Heart right ventricle (tissue), 16 donors: ENCODE measurements around the gene KRT78. TPM values are rescaled to one million over a fixed set of nuclear protein-coding genes. Genes with fewer than 3 reads are reported as not detected.

Experiments used
- ATAC-seq, 8 donors: fragments of 200-7000 bp; cut with Tn5 transposase; one replicate each; pipeline ENCODE4 v1.9.1; 2020; ENCODE audit warnings: mild to moderate bottlenecking in 8 of 8, moderate library complexity in 8 of 8, moderate number of reproducible peaks in 1 of 8
- DNase-seq, 2 donors: peaks; one replicate each; pipeline ENCODE4 v3.0.0-alpha.2; 2020
- H3K27ac ChIP-seq, 10 donors: fragments of 200-600 bp; sonication (generic) in 2 of 10; one replicate each; pipeline versions ENCODE4 v1.5.0 to v1.8.0; 2020 to 2022; ENCODE audit warnings: mild to moderate bottlenecking in 3 of 10
- H3K27me3 ChIP-seq, 7 donors: fragments of 200-600 bp; one replicate each; pipeline ENCODE4 v1.8.0; 2021 to 2022; ENCODE audit warnings: mild to moderate bottlenecking in 2 of 7
- H3K36me3 ChIP-seq, 9 donors: fragments of 200-600 bp; sonication (generic) in 1 of 9; one replicate each; pipeline versions ENCODE4 v1.5.0 to v1.8.0; 2020 to 2022; ENCODE audit warnings: mild to moderate bottlenecking in 2 of 9
- H3K4me1 ChIP-seq, 9 donors: fragments of 200-600 bp; sonication (generic) in 1 of 9; one replicate each; pipeline versions ENCODE4 v1.5.0 to v1.8.0; 2020 to 2022; ENCODE audit warnings: mild to moderate bottlenecking in 4 of 9
- H3K4me3 ChIP-seq, 10 donors: fragments of 200-600 bp; sonication (generic) in 2 of 10; one replicate each; pipeline versions ENCODE4 v1.5.0 to v1.8.0; 2020 to 2022; ENCODE audit warnings: mild to moderate bottlenecking in 7 of 10, moderate library complexity in 2 of 10
- H3K9me3 ChIP-seq, 11 donors: fragments of 200-600 bp in 10 of 11; sonication (generic) in 2 of 11; one replicate each; pipeline versions ENCODE4 v1.5.0 to v1.8.0; 2013 to 2022; ENCODE audit warnings: mild to moderate bottlenecking in 2 of 11, control low read depth in 1 of 11, moderate library complexity in 1 of 11
- CTCF ChIP-seq, 9 donors: fragments of 200-600 bp; sonication (generic) in 2 of 9; IDR thresholded peaks; one replicate each; pipeline versions ENCODE4 v1.5.0 to v1.8.0; 2021 to 2022; ENCODE audit warnings: antibody characterized with exemption in 9 of 9, mild to moderate bottlenecking in 5 of 9, moderate library complexity in 1 of 9
- WGBS, 2 donors: extraction: QIAGEN DNeasy Blood & Tissue Kit; methylation state at CpG; one replicate each; pipeline ENCODE4 v1.1.7; 2013; ENCODE audit warnings: inconsistent platforms in 1 of 2; 5-methylcytosine and 5-hydroxymethylcytosine counted together
- intact Hi-C, 10 donors: fragments of 100-400 bp; cut with DNase I; formaldehyde crosslinking; loops; one replicate each; pipeline versions ENCODE4 v1.11.1 to v1.14.2; 2022
- polyA plus RNA-seq, 2 donors: library from polyadenylated mRNA; stranded (reverse); fragments of 200-250 nt; gene quantifications; one replicate each; pipeline ENCODE4 v1.2.3, GENCODE V29; 2013
- total RNA-seq, 10 donors: library from RNA; stranded (reverse); fragmentation: NEBNext Ultra II Directional in 3 of 10; extraction: Animal tissue kit (Norgen Biotek cat#: 25700) in 3 of 10; gene quantifications; one replicate each; pipeline versions ENCODE4 v1.2.1 to v1.2.4, GENCODE V29; 2021 to 2023
- donor health status: Arrhythmogenic right ventricular cardiomyopathy.
- donor health status: ischemic (EF 13 %, LVEDD 7.1; RV severe dilation, severe dysfunction).
- donor health status: healthy with polysubstance abuse.
- donor health status: DM: no; HTN: yes; CAD: no.
- donor health status: DM: no; HTN: no; CAD: no.
- donor health status: ischemic (EF 25% LVEDD 6.9; RV normal size, moderate dysfunction).
- donor health status: ischemic (EF 25% LVEDD 5.7; RV mildly dilated, moderate dysfunction).
- donor health status: healthy.
- donor health status: DM: yes; HTN: yes; CAD: no.
- donor health status: Ischemic cardiomyopathy.
- donor health status: ischemic (EF 35%, LVEDD 5.7; RV mildly dilated, moderate dysfunction).
- donor health status: nonischemic (EF 11% LVEDD 7.7; RV severe dilation, severe dysfunction).
- donor health status: DM: yes; HTN: yes; CAD: no.
- donor health status: PGD.
- donor health status: ischemic (EF 29% LVEDD 5.4; RV normal size, mild dysfunction).
- donor health status: nonischemic (EF 23%, LVEDD 6.1; RV moderate dilation, normal function).

KRT78 gene
- total and polyA plus RNA-seq, 12 donors: 0.07 TPM; not detected in 11

- 52 to 57% methylated on average over 14 of the region's 14 CpGs for WGBS, 2 donors
- Histone ChIP-seq H3K27ac (no peak overlapping the region), H3K27me3 (peaks cover 0 to 60% (median 40%) of the 10 kb centered on the region in 7 donors), H3K36me3 (no peaks in the 10 kb centered on the region), H3K4me3 (no peak overlapping the region), H3K4me1 (peaks cover 0 to 3% (median 0%) of the 10 kb centered on the region in 9 donors), H3K9me3 (no peaks in the 10 kb centered on the region)
- DNase-seq (no peak), ATAC-seq (peak in 1 of 8 donors; percentile 25)
- intact Hi-C loops: no loop called here
- no peak for TF ChIP-seq CTCF (IDR thresholded peaks at IDR 0.05)
Measured at GRCh38 chr12:52838609-52839435, 10.0 kb downstream of the KRT78 start.

- H3K4me3 ChIP-seq: no peak overlapping the region
- H3K27me3 ChIP-seq: peaks cover 0 to 66% (median 40%) of the 10 kb centered on the region in 7 donors
- no peaks in the 10 kb centered on the region for H3K9me3 ChIP-seq
- no peak for TF ChIP-seq CTCF (IDR thresholded peaks at IDR 0.05)
- no peaks in the 10 kb centered on the region for H3K36me3 ChIP-seq
- intact Hi-C loops: no loop called here
- peaks cover 0 to 3% (median 0%) of the 10 kb centered on the region in 9 donors for H3K4me1 ChIP-seq
- DNase-seq (no peak), ATAC-seq (no peak)
- 80 to 85% methylated on average over 6 of the region's 6 CpGs for WGBS, 2 donors
- H3K27ac ChIP-seq: no peak overlapping the region
Measured at GRCh38 chr12:52837781-52838608, 10.8 kb downstream of the KRT78 start.

GRCh38 chr12:52837413-52837741 is 11.4 kb downstream of the KRT78 start:
- intact Hi-C loops: no loop called here
- Histone ChIP-seq H3K4me1 (peaks cover 0 to 3% (median 0%) of the 10 kb centered on the region in 9 donors), H3K36me3 (no peaks in the 10 kb centered on the region), H3K4me3 (no peak overlapping the region), H3K27ac (no peak overlapping the region), H3K9me3 (no peaks in the 10 kb centered on the region), H3K27me3 (peaks cover 0 to 72% (median 45%) of the 10 kb centered on the region in 7 donors)
- no peak for DNase-seq
- 79 to 87% methylated on average over 9 of the region's 9 CpGs for WGBS, 2 donors
- TF ChIP-seq CTCF (IDR thresholded peaks at IDR 0.05): no peak
- ATAC-seq: no peak

GRCh38 chr12:52836491-52837412 is 12.0 kb downstream of the KRT78 start:
- Histone ChIP-seq H3K36me3 (no peaks in the 10 kb centered on the region), H3K27me3 (peaks cover 0 to 78% (median 45%) of the 10 kb centered on the region in 7 donors), H3K27ac (no peak overlapping the region), H3K4me1 (peaks cover 0 to 3% (median 0%) of the 10 kb centered on the region in 9 donors), H3K9me3 (no peaks in the 10 kb centered on the region), H3K4me3 (no peak overlapping the region)
- no peak for TF ChIP-seq CTCF (IDR thresholded peaks at IDR 0.05)
- 87% methylated on average over 9 of the region's 9 CpGs for WGBS, 2 donors
- DNase-seq (no peak), ATAC-seq (no peak)
- intact Hi-C loops: no loop called here
